ENCODE data around the gene AOC1. TPM values are rescaled to one million over a fixed set of nuclear protein-coding genes. Genes with fewer than 3 reads are reported as not detected.

Gene AOC1
- total RNA-seq, 1 experiment from 2014 or later, result not detected

- H3K4me1 ChIP-seq (ENCODE audit: insufficient read depth, low read length, poor library complexity, severe bottlenecking), result no peaks in the 10 kb centered on the region
- TF ChIP-seq CTCF (conservative IDR thresholded peaks at IDR 0.05; ENCODE audit: low read depth, low read length), result no peak
- TF ChIP-seq EZH2 (IDR thresholded peaks at IDR 0.05; ENCODE audit: borderline replicate concordance, low read depth, low read length, poor library complexity, severe bottlenecking), result no peak
- no peaks in the 10 kb centered on the region for H3K9me3 ChIP-seq (ENCODE audit: low read depth, low read length, poor library complexity, severe bottlenecking)
- intact Hi-C loops (cut with micrococcal nuclease; ENCODE audit: unreplicated experiment), result no loop called here
- H3K4me3 ChIP-seq (ENCODE audit: low read depth, low read length, poor library complexity, severe bottlenecking), result no peak overlapping the region
- H3K36me3 ChIP-seq (ENCODE audit: insufficient read depth, low read length, poor library complexity, severe bottlenecking), result no peaks in the 10 kb centered on the region
- H3K27me3 ChIP-seq (replicated peaks; ENCODE audit: insufficient read depth, low read depth, low read length, poor library complexity), result no peaks in the 10 kb centered on the region
- POLR2A ChIA-PET (ENCODE audit: low non-redundant PET), result no interaction called here
- H3K27ac ChIP-seq (ENCODE audit: low read depth, low read length, poor library complexity, severe bottlenecking), result no peak overlapping the region
- CTCF ChIA-PET, result interaction anchor here (0.9 kb wide), 1 partner anchor 21 kb away, joined by 3 read pairs; no protein-coding TSS in a partner anchor
- no peak for DNase-seq (ENCODE audit: low spot score)
- BruUV-seq (replicated peaks), result no TSS peak
These were observed 3.4 kb downstream of the AOC1 start for GRCh38 chr7:150855476-150856302.

DNA sequence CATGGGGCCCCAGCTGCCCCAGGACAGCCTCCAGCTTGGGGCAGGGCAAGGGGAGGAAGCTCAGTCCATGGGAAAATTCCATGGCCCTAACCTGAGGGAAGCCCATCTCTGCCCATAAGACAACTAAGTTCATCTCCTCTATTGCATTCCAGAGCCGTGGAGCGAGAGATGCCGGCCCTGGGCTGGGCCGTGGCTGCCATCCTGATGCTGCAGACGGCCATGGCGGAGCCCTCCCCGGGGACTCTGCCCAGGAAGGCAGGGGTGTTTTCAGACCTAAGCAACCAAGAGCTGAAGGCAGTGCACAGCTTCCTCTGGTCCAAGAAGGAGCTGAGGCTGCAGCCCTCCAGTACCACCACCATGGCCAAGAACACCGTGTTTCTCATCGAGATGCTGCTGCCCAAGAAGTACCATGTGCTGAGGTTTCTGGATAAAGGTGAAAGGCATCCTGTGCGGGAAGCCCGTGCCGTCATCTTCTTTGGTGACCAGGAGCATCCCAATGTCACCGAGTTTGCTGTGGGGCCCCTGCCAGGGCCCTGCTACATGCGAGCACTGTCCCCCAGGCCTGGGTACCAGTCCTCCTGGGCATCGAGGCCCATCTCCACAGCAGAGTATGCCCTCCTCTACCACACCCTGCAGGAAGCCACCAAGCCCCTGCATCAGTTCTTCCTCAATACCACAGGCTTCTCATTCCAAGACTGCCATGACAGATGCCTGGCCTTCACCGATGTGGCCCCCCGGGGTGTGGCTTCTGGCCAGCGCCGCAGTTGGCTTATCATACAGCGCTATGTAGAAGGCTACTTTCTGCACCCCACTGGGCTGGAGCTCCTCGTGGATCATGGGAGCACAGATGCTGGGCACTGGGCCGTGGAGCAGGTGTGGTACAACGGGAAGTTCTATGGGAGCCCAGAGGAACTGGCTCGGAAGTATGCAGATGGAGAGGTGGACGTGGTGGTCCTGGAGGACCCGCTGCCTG is 4.3 kb downstream of the AOC1 start:
- Histone ChIP-seq H3K9me3 (ENCODE audit: low read depth, low read length, poor library complexity, severe bottlenecking) (no peaks in the 10 kb centered on the region), H3K4me3 (ENCODE audit: low read depth, low read length, poor library complexity, severe bottlenecking) (no peak overlapping the region), H3K27ac (ENCODE audit: low read depth, low read length, poor library complexity, severe bottlenecking) (no peak overlapping the region), H3K27me3 (replicated peaks; ENCODE audit: insufficient read depth, low read depth, low read length, poor library complexity) (no peaks in the 10 kb centered on the region), H3K36me3 (ENCODE audit: insufficient read depth, low read length, poor library complexity, severe bottlenecking) (no peaks in the 10 kb centered on the region), H3K4me1 (ENCODE audit: insufficient read depth, low read length, poor library complexity, severe bottlenecking) (no peaks in the 10 kb centered on the region)
- no TSS peak for BruUV-seq (replicated peaks)
- DNase-seq (ENCODE audit: low spot score), result no peak
- ChIA-PET POLR2A (ENCODE audit: low non-redundant PET) (no interaction called here), CTCF (no interaction called here)
- intact Hi-C loops (cut with micrococcal nuclease; ENCODE audit: unreplicated experiment), result no loop called here
- no peak for TF ChIP-seq EZH2 (IDR thresholded peaks at IDR 0.05; ENCODE audit: borderline replicate concordance, low read depth, low read length, poor library complexity, severe bottlenecking)
- TF ChIP-seq CTCF (conservative IDR thresholded peaks at IDR 0.05; ENCODE audit: low read depth, low read length), result no peak

DNA sequence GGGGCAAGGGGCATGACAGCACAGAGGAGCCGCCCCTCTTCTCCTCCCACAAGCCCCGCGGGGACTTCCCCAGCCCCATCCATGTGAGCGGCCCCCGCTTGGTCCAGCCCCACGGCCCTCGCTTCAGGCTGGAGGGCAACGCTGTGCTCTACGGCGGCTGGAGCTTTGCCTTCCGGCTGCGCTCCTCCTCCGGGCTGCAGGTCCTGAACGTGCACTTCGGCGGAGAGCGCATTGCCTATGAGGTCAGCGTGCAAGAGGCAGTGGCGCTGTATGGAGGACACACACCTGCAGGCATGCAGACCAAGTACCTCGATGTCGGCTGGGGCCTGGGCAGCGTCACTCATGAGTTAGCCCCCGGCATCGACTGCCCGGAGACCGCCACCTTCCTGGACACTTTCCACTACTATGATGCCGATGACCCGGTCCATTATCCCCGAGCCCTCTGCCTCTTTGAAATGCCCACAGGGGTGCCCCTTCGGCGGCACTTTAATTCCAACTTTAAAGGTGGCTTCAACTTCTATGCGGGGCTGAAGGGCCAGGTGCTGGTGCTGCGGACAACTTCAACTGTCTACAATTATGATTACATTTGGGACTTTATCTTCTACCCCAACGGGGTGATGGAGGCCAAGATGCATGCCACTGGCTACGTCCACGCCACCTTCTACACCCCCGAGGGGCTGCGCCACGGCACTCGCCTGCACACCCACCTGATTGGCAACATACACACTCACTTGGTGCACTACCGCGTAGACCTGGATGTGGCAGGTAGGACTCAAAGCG is 5.1 kb downstream of the AOC1 start:
- no peaks in the 10 kb centered on the region for H3K36me3 ChIP-seq (ENCODE audit: insufficient read depth, low read length, poor library complexity, severe bottlenecking)
- H3K4me1 ChIP-seq (ENCODE audit: insufficient read depth, low read length, poor library complexity, severe bottlenecking), result no peaks in the 10 kb centered on the region
- TF ChIP-seq CTCF (conservative IDR thresholded peaks at IDR 0.05; ENCODE audit: low read depth, low read length), result no peak
- no peak for TF ChIP-seq EZH2 (IDR thresholded peaks at IDR 0.05; ENCODE audit: borderline replicate concordance, low read depth, low read length, poor library complexity, severe bottlenecking)
- intact Hi-C loops (cut with micrococcal nuclease; ENCODE audit: unreplicated experiment), result no loop called here
- no peak for DNase-seq (ENCODE audit: low spot score)
- no peak overlapping the region for H3K4me3 ChIP-seq (ENCODE audit: low read depth, low read length, poor library complexity, severe bottlenecking)
- no TSS peak for BruUV-seq (replicated peaks)
- no peaks in the 10 kb centered on the region for H3K27me3 ChIP-seq (replicated peaks; ENCODE audit: insufficient read depth, low read depth, low read length, poor library complexity)
- H3K27ac ChIP-seq (ENCODE audit: low read depth, low read length, poor library complexity, severe bottlenecking), result no peak overlapping the region
- H3K9me3 ChIP-seq (ENCODE audit: low read depth, low read length, poor library complexity, severe bottlenecking), result no peaks in the 10 kb centered on the region
- ChIA-PET POLR2A (ENCODE audit: low non-redundant PET) (no interaction called here), CTCF (no interaction called here)

All from A673 (cell line).